K562 treated with DMSO at 1 percent for 48 hours (cell line): Measurements from ENCODE around the gene OR6J1. TPM values are rescaled to one million over a fixed set of nuclear protein-coding genes. Genes with fewer than 3 reads are reported as not detected.

Experiments
- total RNA-seq: library from RNA; unstranded; fragments of 300-600 nt; gene quantifications from 2 replicates; pipeline ENCODE4 v1.2.3, GENCODE V29; 2022; ENCODE audit warnings: low replicate concordance; ENCODE audit errors: extremely low read depth

OR6J1 gene
- total RNA-seq = not detected in 2 replicates

DNA sequence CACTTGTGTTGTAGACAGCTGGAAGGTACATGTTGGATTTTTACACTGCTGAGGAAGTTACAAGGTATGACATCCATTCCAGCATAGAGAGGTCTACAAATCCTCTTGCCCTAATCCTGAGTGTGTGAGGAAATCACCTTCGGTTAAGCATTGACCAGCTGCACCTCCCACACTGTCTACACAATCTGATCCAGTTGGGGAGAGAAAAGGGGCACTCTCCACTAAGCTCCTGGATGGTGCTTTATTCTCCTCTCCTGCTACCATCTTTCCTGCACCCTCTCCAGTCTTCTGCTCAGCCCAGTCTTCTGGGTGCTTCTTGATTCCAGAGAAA lies at the start of gene OR6J1:
TSS of gene OR6J1 (minus strand) at position 48 of the 331 bp plus-strand sequence. CDS start 9,541 bp downstream, outside the sequence.

DNA sequence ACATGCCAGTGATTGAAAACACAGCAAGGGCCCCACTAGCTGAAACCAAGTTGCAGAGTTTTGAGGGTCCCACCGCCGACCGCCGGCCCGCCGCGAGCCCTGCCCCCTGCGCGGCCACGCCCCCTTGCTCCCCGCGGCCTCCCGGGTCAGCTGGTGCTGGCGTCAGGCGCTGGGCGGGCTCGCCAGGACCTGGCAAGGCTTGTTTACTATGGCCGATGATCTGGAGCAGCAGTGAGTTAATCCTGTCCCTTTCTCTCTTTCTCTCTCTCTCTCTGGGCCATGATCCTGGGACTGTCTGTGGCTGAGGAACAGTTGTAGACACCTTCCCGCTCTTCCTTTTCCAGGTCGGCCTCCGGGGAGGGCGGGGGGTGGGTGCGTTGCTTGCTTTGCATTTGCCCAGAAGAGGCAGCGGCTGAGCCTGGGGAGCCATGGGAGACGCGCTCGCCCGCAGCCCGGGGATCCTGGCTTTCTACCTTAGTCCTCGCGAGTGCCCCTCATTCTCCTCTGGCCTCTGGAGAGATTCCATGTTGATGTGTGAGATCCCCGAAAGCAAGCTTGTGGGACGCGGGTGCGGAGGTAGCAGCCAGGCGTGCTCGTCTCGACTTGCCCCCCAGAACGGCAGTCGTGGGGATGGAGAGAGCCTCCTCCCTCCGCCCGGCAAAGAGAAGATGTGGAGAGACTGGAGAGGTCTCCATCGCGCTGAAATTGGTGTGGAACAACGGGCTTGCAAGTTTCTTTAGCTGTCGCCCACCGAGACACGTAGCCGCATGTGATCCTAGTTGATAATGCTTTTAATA lies 45.9 kb downstream of the OR6J1 start, which contains the start of gene ABHD4:
TSS of gene ABHD4 (plus strand) at position 202 of the 797 bp plus-strand sequence. CDS start at position 209, 7 bp downstream.

DNA sequence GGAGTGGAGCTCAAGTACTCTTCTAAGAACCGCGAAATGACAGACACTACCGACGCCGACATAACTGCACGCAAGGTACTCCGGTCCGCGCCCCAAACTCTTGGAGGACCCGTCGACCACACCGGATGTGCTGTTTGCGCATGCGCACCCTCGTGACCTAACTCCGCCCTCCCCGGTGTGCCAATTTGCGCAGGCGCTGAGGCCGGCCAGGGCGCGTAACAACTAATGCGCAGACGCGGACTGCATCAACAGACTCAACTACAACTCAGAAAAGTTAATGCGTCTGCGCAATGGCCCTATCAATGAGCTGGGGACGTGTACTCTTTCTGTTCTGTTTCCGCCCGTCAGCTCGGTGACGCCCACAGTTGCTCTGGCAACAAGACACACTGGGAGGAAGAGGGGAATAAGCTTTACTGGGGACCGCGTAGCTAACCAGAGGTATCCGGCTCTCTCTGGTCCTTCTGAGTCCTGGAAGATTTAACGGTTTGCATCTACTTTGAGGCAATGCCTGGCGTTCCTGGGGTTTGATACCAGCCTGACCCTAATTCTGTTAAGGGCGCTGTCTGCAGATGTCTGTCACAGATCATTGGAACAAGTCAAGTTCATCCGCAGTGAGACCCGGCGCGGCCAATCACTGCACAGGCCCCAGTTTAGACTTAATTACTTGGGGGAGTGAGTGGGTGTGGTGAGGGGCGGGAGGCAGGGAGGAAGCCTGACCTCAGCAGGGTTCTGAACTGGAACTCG lies 54.9 kb downstream of the OR6J1 start, which contains the start of gene DAD1:
TSS of gene DAD1 (minus strand) at position 129 of the 744 bp plus-strand sequence. CDS start at position 62, 67 bp downstream.

Other genes with a start within 250 kb of the OR6J1 start
- gene DAD1, start 55.1 kb downstream of the OR6J1 start, total RNA-seq = not detected in 2 replicates
- gene ABHD4, start 46.1 kb downstream of the OR6J1 start, total RNA-seq = not detected in 2 replicates
- not detected in 2 replicates for gene OXA1L, start 122.3 kb upstream of the OR6J1 start, total RNA-seq
- not detected in 2 replicates for gene SLC7A7, start 171.1 kb upstream of the OR6J1 start, total RNA-seq
- not detected in 2 replicates for gene MRPL52, start 185.5 kb upstream of the OR6J1 start, total RNA-seq
- gene MMP14, start 192.2 kb upstream of the OR6J1 start, total RNA-seq = not detected in 2 replicates
- gene LRP10, start 227.4 kb upstream of the OR6J1 start, total RNA-seq = not detected in 2 replicates
- gene REM2, start 238.9 kb upstream of the OR6J1 start, total RNA-seq = not detected in 2 replicates